Liver (tissue), 9 donors: ENCODE data around the gene ROR1. TPM values are rescaled to one million over a fixed set of nuclear protein-coding genes. Genes with fewer than 3 reads are reported as not detected.

Experiments used
- DNase-seq: peaks from one replicate; pipeline ENCODE4 v3.0.0-alpha.2; 2017; ENCODE audit warnings: low spot score
- H3K27ac ChIP-seq, 2 donors: one replicate each; pipeline ENCODE4 v1.7.0; 2013; ENCODE audit warnings: inconsistent platforms in 2 of 2, low read length in 2 of 2, control low read depth in 1 of 2, low read depth in 1 of 2, mild to moderate bottlenecking in 1 of 2
- H3K27me3 ChIP-seq, 4 donors: one replicate each; pipeline versions ENCODE4 v1.6.1 to v1.7.0; 2013; ENCODE audit warnings: low read length in 3 of 4, inconsistent platforms in 1 of 4, mild to moderate bottlenecking in 1 of 4, moderate library complexity in 1 of 4; ENCODE audit not compliant: control insufficient read depth in 4 of 4, insufficient read depth in 4 of 4
- H3K36me3 ChIP-seq, 4 donors: one replicate each; pipeline versions ENCODE4 v1.6.1 to v1.7.0; 2013; ENCODE audit warnings: low read length in 3 of 4, mild to moderate bottlenecking in 3 of 4, low read depth in 1 of 4, moderate library complexity in 1 of 4; ENCODE audit not compliant: control insufficient read depth in 4 of 4, insufficient read depth in 3 of 4
- H3K4me1 ChIP-seq, 4 donors: one replicate each; pipeline versions ENCODE4 v1.6.1 to v1.7.0; 2013; ENCODE audit warnings: low read length in 3 of 4, mild to moderate bottlenecking in 3 of 4, moderate library complexity in 1 of 4; ENCODE audit not compliant: control insufficient read depth in 4 of 4, insufficient read depth in 4 of 4
- H3K4me3 ChIP-seq, 3 donors: one replicate each; pipeline versions ENCODE4 v1.6.1 to v1.7.0; 2013; ENCODE audit warnings: low read length in 3 of 3, control low read depth in 1 of 3, low read depth in 1 of 3, mild to moderate bottlenecking in 1 of 3
- H3K9ac ChIP-seq, 2 donors: one replicate each; pipeline ENCODE4 v1.7.0; 2013; ENCODE audit warnings: low read length in 2 of 2, mild to moderate bottlenecking in 2 of 2, moderate library complexity in 2 of 2, control low read depth in 1 of 2, low read depth in 1 of 2
- H3K9me3 ChIP-seq, 4 donors: one replicate each; pipeline versions ENCODE4 v1.6.1 to v1.7.0; 2013; ENCODE audit warnings: low read length in 3 of 4; ENCODE audit not compliant: control insufficient read depth in 4 of 4
- ATF3 ChIP-seq: IDR thresholded peaks from 2 replicates; pipeline ENCODE4 v1.6.1; 2016; ENCODE audit warnings: antibody characterized with exemption
- CTCF ChIP-seq: fragments of 150-350 bp; IDR thresholded peaks from 2 replicates; pipeline ENCODE4 v1.5.1; 2017; ENCODE audit warnings: improper control_type of control experiment, low read depth, low read length; ENCODE audit not compliant: missing input control
- EGR1 ChIP-seq, 2 donors: IDR thresholded peaks; 2 replicates each; pipeline ENCODE4 v1.6.1; 2016 to 2018; ENCODE audit warnings: antibody characterized with exemption in 2 of 2, low read depth in 2 of 2
- FOXA1 ChIP-seq: IDR thresholded peaks from 2 replicates; pipeline ENCODE4 v1.6.1; 2016; ENCODE audit warnings: antibody characterized with exemption
- FOXA2 ChIP-seq: IDR thresholded peaks from 2 replicates; pipeline ENCODE4 v1.6.1; 2016; ENCODE audit warnings: antibody characterized with exemption
- HNF4A ChIP-seq, 2 donors: conservative IDR thresholded peaks; 2 replicates each; pipeline ENCODE4 v1.6.1; 2016; ENCODE audit warnings: antibody characterized with exemption in 2 of 2, mild to moderate bottlenecking in 2 of 2
- HNF4G ChIP-seq: IDR thresholded peaks from 2 replicates; pipeline ENCODE4 v1.6.1; 2016; ENCODE audit warnings: antibody characterized with exemption
- JUND ChIP-seq, 2 donors: IDR thresholded peaks; 2 replicates each; pipeline ENCODE4 v1.6.1; 2016; ENCODE audit warnings: antibody characterized with exemption in 2 of 2
- NR2F2 ChIP-seq: IDR thresholded peaks from 2 replicates; pipeline ENCODE4 v1.6.1; 2016; ENCODE audit warnings: antibody characterized with exemption
- RAD21 ChIP-seq, 2 donors: IDR thresholded peaks; 2 replicates each; pipeline ENCODE4 v1.6.1; 2016; ENCODE audit warnings: antibody characterized with exemption in 2 of 2, mild to moderate bottlenecking in 2 of 2
- SP1 ChIP-seq: IDR thresholded peaks from 2 replicates; pipeline ENCODE4 v1.6.1; 2018; ENCODE audit warnings: antibody characterized with exemption, mild to moderate bottlenecking
- TAF1 ChIP-seq: conservative IDR thresholded peaks from 2 replicates; pipeline ENCODE4 v1.6.1; 2016; ENCODE audit warnings: antibody characterized with exemption, mild to moderate bottlenecking
- ZBTB33 ChIP-seq: IDR thresholded peaks from 2 replicates; pipeline ENCODE4 v1.6.1; 2016; ENCODE audit warnings: antibody characterized with exemption
- WGBS: extraction: QIAGEN DNeasy Blood & Tissue Kit; methylation state at CpG from one replicate; pipeline ENCODE4 v1.1.7; 2013; 5-methylcytosine and 5-hydroxymethylcytosine counted together
- polyA plus RNA-seq, 2 donors: library from polyadenylated mRNA; stranded (reverse) in 1 of 2; unstranded in 1 of 2; fragments of 200-250 nt in 1 of 2; fragments of >200 nt in 1 of 2; fragmentation: Nextera tagmentation in 1 of 2; extraction: Ambion mirVana in 1 of 2; gene quantifications; one replicate each; pipeline versions ENCODE4 v1.2.1 to v1.2.3, GENCODE V29; 2013 to 2015
- total RNA-seq, 2 donors: library from RNA; depleted of rRNA; stranded (reverse); fragments of >200 nt; gene quantifications; one replicate each; pipeline ENCODE4 v1.2.3, GENCODE V29; 2014
- TF ChIP-seq, protein P1 (sequence below): IDR thresholded peaks from 2 replicates; pipeline ENCODE4 v1.6.1; 2016; ENCODE audit warnings: antibody characterized with exemption
- donor health status: healthy.
- donor health status: healthy.
- donor health status: healthy.
- donor health status: healthy.
- donor health status: healthy.

Gene ROR1
- total and polyA plus RNA-seq, 4 donors = 0.15 to 0.98 (median 0.37) TPM

DNA sequence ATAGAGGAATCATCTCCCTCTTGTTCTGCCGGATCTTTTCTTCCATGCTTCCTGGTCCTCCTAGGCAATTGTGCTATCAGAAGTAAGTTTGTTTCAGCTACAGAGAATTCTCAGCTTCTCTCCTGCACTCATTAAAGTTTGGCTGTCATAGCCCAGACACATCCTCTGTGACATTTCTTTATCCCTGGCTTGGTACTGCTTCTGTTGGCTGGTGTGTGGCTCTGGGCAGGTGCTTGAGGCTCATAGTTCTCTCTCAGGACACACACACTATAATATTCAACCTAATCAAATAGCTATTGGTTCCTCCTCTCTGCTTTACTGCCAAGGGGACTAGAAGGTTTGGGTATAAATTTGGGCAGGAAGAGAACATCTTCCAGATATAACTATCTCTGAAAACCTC, 172.1 kb downstream of the ROR1 start:
- H3K27me3 ChIP-seq = no peaks in the 10 kb centered on the region
- no peaks in the 10 kb centered on the region for H3K36me3 ChIP-seq
- no peak for DNase-seq
- TF ChIP-seq EGR1 (IDR thresholded peaks at IDR 0.05; ENCODE audit: low read depth in 2 of 2) = no peak
- TF ChIP-seq HNF4G = no peak
- no peak for TF ChIP-seq CTCF
- no peak for TF ChIP-seq JUND (IDR thresholded peaks at IDR 0.05)
- no peak for TF ChIP-seq HNF4A (conservative IDR thresholded peaks at IDR 0.05)
- no peak for TF ChIP-seq ZBTB33
- H3K4me3 ChIP-seq = no peak overlapping the region
- H3K9ac ChIP-seq = no peak overlapping the region
- H3K9me3 ChIP-seq = no peaks in the 10 kb centered on the region
- 91% methylated on average over 1 of the region's 1 CpG for WGBS
- H3K27ac ChIP-seq = no peak overlapping the region
- H3K4me1 ChIP-seq = no peaks in the 10 kb centered on the region

- 73% methylated on average over 11 of the region's 11 CpGs for WGBS
- Histone ChIP-seq H3K4me1 (no peaks in the 10 kb centered on the region), H3K4me3 (no peak overlapping the region), H3K9ac (no peak overlapping the region), H3K27ac (no peak overlapping the region), H3K27me3 (no peaks in the 10 kb centered on the region), H3K36me3 (no peaks in the 10 kb centered on the region), H3K9me3 (no peaks in the 10 kb centered on the region)
- DNase-seq = no peak
- TF ChIP-seq FOXA1 (no peak), HNF4A (conservative IDR thresholded peaks at IDR 0.05) (no peak), SP1 (no peak), HNF4G (no peak), RAD21 (IDR thresholded peaks at IDR 0.05) (no peak), EGR1 (IDR thresholded peaks at IDR 0.05; ENCODE audit: low read depth in 2 of 2) (no peak), ATF3 (no peak), NR2F2 (no peak), TAF1 (no peak), JUND (IDR thresholded peaks at IDR 0.05) (no peak), CTCF (no peak), ZBTB33 (no peak), FOXA2 (no peak)
- TF ChIP-seq, protein P1, sequence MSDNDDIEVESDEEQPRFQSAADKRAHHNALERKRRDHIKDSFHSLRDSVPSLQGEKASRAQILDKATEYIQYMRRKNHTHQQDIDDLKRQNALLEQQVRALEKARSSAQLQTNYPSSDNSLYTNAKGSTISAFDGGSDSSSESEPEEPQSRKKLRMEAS = no peak
Measured at GRCh38 chr1:63946866-63947491, 173.2 kb downstream of the ROR1 start.
